ENCODE measurements around the gene P2RY11.

Gene P2RY11

DNA sequence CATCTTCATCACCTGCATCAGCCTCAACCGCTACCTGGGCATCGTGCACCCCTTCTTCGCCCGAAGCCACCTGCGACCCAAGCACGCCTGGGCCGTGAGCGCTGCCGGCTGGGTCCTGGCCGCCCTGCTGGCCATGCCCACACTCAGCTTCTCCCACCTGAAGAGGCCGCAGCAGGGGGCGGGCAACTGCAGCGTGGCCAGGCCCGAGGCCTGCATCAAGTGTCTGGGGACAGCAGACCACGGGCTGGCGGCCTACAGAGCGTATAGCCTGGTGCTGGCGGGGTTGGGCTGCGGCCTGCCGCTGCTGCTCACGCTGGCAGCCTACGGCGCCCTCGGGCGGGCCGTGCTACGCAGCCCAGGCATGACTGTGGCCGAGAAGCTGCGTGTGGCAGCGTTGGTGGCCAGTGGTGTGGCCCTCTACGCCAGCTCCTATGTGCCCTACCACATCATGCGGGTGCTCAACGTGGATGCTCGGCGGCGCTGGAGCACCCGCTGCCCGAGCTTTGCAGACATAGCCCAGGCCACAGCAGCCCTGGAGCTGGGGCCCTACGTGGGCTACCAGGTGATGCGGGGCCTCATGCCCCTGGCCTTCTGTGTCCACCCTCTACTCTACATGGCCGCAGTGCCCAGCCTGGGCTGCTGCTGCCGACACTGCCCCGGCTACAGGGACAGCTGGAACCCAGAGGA, 2.6 kb downstream of the P2RY11 start:
- no peak for DNase-seq (ENCODE audit: low spot score)

DNA sequence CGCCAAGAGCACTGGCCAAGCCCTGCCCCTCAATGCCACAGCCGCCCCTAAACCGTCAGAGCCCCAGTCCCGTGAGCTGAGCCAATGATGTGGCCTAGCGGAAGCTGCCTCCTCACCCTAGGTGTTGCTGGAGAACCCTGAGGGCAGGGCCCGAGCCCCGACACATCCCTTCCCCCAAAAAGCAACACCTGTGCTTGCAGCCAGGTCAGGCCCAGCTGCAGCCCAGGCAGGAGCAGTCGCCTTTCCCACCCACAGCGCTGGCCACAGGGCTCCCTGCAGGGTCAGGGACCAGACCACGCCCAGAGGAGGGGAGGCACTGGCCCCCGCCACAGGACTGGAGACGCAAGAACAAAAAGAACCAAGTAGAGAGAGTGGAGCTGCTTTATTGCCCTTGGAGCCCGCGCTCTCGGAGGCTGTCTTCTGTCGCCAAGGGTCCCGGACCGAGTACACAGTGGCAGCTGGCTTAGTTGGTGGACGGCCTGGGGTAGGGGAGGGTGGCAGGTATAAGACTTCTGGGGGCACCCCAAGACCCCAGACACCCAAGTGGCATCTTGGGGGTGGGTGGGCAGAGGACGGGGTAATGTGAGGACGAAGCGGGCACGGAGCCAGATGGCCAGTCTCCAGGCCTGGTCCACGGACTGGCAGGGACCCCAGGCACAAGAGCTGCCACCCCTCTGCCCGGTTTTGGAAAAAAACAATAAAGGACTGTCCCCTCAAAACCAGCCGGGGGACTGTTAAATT, 3.3 kb downstream of the P2RY11 start:
- DNase-seq (ENCODE audit: low spot score), result no peak

DNA sequence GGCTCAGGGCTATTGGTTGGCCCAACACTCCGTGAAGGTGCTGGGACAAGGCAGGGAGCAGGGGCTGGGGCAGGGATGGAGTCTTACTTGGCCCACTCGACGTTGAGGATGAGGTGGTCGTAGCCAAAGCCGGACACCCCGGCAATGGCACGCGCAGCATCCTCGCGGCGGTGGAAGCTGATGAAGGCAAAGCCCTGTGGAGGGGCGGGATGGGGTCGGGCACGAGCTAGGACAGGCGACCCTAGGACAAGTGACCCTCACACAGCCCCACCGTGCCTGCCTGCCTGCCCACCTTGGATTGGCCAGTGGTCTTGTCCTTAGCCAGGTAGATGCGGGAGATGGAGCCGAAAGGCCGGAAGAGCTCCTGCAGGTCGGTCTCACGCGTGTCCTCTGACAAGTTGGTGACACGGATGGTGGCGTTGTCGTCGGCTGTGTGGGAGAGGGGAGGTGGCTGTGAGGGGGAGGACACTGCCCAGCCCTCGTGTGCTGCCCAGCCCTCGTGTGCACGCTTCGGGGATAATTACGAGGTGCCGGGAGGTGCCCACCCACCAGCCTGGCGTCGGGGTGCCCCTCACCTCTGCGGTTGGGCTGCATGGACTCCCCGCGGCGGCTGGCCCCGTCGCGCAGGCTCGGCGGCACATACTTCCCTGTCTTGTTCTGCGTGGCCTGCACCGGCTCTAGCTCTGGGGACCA, 4.0 kb downstream of the P2RY11 start:
- no peak for DNase-seq (ENCODE audit: low spot score)

DNA sequence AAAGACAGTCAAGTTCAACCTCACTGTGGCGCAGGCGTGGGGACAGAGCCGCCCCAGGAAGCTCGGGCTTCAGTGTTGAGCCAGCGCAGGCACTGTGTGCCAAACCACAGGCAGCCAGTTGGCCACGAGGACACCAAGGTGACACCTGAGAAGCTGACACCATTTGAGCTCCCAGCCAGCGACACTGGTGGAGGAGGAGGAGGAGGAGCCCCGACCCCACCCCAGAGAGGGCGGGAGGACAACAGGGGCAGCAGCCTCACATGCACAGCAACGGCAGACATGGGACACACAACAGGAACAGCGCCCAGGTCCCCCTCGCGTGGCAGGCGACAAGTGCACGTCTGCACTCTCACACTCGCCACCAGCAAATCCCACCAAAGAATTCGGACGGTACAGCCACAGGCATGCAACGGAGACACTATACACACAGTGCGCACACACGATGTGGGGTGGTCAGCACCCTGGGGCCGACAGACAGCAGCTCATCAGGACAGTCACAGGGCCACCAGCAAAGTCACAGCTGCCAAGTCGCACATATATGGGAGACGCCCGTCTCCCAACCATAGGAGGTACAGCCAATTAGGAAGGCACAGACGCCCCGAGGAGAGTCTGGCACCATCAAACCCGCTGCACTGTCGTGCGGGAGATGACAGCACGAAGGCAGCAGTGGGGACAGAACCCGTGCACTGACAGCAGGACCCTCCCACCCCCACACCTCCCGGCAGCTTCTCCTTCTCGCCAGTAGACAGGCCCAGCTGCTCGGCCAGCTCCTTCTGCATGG, 4.8 kb downstream of the P2RY11 start:
- DNase-seq (ENCODE audit: low spot score), result no peak

DNA sequence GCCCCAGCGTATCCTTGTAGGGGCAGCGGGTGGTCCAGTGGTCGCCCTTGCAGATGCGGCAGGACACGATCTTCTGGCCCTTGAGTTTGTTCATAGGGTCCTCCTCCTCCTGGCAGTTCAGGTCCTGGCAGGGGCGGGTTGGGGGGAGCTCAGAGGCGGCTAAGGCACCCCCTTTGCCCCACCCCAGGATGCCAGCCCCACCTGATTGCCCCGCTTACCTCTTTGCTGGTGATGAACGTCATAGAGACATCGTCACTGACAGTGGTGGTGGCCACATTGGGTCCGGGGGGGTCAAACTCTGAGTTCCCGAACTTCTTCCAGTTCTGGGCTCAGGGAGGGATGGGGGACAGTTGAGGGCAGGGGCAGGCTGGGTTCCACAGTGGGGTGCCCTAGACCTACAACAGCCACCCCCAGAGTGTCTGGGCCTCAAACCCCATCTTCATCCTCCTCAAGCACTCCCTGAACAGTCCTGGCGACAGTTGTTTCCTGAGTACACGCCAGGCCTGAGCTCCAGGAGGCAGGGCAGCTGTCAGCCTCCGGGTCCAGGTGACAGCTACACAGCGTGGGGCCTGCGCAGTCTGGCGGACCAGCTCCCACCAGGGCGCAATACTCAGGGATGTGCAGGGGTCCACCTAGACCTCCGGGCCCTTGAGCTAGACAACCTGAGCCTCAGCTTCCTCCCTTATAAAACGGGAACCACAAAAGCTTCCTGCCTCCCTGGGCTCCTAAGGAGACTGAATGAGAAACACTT, 5.5 kb downstream of the P2RY11 start:
- no peak for DNase-seq (ENCODE audit: low spot score)

DNA sequence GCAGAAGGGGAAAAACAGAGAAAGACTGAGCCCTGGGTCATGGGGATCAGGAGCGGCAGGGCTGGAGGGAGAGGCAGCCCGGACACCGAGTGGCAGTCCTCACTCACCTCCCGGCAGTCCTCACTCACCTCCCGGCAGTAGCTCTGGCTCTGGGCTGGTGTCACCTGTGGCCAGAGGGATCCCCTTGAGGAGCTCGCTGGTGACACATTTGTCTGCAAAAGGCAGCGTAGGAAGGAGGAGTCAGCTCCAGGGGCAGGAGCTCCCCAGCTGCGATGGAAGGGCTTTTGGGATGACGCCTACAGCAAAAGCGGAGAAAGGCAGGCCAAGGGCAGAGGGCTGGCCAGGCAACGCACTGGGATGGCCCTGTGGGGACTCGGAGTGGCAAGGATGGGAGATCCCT, 7.5 kb downstream of the P2RY11 start:
- DNase-seq (ENCODE audit: low spot score), result no peak

DNA sequence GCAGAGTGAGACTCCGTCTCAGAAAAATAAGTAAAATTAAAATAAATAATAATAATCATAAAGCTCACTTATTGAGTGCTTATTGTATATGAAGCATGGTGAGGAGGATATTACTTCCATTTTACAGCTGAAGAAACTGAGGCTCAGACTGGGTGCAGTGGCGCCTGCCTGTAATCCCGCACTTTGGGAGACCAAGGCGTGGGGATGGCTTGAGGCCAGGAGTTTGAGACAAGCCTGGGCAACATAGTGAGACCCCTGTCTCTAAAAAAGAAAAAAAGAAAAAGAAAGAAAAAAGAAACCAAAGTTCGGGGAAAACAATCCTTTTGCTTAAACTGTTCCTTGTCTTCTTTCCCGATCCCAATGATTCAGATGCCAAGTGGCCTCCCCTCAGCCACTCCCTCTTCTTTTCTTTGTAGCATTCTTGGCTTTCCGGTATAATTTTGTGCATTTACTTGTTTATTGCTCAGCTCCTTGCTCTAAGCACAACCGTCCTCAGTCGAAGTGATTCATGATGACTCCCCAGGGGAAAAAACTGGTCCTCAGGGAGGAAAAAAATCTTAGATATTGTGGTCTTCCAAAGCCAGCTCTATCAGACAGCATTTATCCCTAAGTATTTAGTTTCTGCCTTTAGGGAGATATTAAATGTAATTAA, 9.2 kb downstream of the P2RY11 start:
- DNase-seq (ENCODE audit: low spot score), result peak; percentile 26

DNA sequence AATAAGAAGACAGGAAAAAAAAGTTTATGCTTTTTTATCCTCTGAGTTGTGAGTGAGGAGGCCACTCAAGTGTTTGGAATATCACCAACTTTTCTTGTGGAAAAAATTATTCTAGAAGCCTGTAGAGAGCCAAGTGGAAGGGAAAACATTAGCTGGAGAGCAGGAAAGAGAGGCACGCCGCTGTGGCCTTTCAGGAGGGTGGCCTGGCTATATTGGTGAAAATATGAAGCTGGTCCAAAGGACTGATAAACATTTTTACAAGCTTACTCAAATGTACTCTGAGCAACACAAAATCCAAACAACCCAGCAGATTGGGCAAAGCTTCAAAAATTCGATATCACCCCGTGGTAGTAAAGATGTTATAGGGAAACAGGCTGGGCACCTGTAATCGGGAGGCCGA, 10.6 kb downstream of the P2RY11 start:
- no peak for DNase-seq (ENCODE audit: low spot score)

DNA sequence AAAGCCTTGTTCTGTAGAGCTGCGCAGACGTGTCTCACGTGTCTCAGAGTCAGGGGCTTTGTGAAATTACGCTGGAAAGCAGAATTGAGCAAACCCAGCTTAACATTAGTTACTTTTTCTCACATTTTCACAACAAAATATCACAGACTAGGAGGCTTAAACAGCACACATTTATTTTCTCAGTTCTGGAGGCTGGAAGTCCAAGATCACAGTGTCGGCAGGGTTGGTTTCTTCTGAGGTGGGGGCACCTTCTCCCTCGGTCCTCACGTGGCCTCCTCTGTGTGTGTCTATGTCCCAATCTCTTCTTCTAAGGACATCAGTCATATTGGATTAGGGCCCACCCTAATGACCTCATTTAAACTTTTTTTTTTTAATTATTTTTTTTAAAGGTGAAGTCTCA, 12.9 kb downstream of the P2RY11 start:
- no peak for DNase-seq (ENCODE audit: low spot score)

DNA sequence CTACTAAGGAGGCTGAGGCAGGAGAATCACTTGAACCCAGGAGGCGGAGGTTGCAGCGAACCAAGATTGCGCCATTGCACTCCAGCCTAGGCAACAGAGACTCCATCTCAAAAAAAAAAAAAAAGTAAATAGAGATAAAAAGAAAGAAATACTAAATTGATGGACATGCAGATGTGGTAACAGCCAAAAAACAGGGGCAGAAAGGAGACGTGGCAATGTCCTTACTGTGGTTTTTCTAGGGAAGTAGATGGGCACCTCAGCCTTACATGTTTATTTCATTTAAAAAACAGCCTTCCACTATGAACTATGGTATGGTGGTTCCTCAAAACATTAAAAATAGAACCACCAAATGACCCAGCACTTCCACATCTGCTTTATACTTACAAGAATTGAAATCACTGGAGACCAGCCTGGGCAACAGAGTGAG, 14.7 kb downstream of the P2RY11 start:
- DNase-seq (ENCODE audit: low spot score), result no peak

DNA sequence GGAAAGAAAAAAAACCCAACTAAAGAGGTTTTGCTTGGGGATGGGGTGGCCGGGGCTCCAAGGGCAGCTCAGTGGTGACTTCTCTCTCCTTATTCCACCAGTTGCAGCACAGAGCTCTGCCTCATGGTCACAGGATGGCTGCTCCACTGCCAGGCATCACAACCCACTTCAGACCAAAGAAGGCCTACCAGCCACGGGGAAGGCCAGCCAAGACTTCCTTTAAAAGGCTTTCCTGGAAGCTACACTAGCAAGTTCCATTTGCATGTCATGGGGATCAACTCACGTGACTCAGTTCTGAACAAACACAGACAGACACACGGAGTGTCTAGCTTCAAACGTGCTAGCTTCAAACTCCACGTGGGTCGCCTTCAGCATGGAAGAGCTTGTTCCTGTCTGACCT, 21.4 kb downstream of the P2RY11 start:
- DNase-seq (ENCODE audit: low spot score), result no peak

DNA sequence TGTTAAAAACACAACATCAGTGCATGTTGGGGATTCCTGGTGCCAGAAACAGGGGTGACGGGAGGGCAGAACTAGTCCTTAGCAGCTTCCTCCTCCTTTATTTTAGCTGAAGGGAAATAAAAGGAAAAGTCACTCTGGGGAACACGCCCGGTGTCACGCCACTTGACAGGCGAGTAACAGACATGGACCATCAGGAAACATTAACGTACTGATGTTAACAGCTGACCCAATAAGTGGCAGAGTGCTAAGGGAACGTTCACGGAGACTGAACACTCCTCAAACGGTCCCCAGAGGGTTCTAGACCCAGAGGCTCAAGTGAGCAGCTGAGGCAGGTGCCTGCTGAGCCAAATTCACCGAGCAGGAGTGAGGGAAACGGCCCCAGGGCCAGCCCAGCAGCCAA, 22.1 kb downstream of the P2RY11 start:
- DNase-seq (ENCODE audit: low spot score), result no peak

DNA sequence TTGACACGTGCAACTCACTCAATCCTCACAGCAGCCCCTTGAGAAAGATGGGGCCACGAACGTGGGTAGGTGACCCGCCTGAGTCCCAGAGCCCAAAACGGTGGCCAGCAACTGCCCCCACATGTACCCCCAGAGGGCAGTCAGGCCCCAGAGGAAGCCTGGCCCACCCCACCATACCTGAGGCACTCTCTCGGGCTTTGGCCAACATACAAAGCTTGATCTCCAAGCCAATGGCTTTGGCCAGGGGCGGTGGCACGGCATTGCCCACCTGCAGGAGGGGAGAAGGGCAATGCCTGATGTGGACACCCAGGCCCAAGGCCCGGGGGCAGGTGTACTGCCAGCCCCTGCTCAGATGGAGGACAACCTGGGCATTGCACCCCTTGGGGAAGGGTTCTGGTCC, 22.5 kb downstream of the P2RY11 start:
- no peak for DNase-seq (ENCODE audit: low spot score)

DNA sequence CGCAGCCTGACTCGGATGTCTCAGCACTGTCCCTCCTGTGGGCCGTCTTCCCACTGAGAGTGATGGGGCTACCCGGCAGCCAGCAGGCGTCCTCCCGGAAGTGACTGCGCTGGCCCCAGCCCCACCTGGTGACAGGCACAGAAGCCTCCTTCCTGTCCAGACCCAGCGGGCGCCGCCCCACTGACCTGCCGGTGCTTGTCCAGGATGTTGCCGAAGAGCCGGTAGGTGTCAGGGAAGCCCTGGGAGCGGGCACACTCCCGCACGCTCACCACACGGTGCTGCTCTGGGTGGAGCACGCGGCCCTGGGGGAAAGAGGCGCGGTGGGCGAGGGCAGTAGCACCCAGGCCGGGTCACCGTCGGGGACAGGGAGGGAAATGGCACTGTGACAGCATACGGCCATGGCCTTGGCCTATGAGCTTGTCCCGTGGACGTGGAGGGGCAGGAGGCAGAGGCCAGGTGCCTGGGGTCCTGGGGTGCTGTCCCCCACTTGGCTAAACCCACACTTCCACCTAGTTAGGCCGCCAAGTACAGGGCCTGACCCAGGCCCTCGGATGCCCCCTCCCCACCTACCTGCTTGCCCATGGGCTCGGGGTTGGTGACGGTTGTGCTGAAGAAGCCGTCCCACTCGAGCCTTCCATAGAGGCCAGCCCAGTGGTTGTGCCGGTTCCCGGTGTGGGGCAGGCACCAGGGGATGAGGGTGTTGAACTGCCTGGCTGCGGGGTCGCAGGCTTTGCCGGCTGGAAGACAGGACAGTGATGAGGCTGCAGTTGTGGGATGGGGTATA, 24.2 kb downstream of the P2RY11 start:
- DNase-seq (ENCODE audit: low spot score), result no peak

DNA sequence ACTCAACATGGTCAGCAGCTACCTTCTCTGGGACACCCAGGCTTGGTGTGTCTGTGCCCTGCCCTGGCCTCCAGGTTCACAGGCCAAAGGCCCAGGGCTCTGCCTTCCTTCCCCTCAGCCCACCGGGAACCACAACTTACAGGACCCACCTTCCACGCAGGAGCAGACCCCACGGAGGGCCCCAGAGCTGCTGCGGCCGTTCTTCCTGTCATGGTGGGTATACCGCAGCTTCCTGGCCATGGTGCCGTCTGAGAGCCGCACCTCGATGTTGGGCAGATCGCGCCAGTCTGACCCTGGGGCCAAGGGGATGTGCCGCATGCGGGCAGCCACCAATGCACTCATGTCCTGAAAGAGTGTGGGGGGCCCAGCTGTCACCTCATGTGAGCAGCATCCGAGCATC, 25.4 kb downstream of the P2RY11 start:
- no peak for DNase-seq (ENCODE audit: low spot score)

DNA sequence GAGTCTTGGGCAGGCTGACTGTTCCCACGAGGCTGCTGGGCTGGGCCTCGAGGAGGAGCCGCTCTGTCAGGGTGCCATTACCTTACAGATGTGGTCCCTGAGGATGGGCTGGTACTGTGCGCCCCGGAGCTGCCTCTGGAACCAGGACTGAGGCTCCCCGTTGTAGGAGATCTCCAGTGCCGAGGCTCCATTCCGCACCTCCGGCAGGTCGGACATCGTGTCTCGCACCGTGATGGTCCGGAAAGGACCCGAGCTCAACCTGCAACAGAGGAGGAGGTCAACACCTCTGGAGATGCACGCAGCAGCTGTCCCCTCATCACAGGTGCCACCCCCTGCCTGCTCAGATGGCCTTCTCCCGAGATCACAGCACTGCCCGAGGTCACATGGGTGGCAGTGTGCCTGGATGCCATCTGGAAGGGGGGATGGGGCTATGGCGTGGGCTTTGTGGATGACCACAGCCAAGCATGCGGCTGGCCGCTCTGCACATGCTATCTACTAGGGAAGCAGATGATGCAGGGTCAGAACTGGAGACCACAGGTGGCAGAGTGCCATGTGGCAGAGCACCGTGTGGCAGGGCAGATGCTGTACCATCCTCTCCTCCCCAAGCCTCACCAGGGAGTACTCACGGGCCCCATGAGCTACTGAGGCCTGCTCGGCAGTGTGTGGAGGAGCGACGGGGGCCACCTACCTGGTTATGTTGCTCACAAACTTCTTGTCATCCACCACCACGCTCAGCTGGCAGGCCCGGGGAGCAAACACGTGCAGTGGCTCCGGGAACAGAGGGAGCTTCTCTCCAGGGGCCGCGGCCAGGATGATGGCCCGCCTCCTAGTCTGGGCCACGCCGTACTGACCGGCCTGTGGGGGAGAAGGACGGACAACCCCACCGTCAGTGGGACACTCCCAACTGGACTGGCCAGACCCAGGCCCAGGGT, 26.5 kb downstream of the P2RY11 start:
- no peak for DNase-seq (ENCODE audit: low spot score)

DNA sequence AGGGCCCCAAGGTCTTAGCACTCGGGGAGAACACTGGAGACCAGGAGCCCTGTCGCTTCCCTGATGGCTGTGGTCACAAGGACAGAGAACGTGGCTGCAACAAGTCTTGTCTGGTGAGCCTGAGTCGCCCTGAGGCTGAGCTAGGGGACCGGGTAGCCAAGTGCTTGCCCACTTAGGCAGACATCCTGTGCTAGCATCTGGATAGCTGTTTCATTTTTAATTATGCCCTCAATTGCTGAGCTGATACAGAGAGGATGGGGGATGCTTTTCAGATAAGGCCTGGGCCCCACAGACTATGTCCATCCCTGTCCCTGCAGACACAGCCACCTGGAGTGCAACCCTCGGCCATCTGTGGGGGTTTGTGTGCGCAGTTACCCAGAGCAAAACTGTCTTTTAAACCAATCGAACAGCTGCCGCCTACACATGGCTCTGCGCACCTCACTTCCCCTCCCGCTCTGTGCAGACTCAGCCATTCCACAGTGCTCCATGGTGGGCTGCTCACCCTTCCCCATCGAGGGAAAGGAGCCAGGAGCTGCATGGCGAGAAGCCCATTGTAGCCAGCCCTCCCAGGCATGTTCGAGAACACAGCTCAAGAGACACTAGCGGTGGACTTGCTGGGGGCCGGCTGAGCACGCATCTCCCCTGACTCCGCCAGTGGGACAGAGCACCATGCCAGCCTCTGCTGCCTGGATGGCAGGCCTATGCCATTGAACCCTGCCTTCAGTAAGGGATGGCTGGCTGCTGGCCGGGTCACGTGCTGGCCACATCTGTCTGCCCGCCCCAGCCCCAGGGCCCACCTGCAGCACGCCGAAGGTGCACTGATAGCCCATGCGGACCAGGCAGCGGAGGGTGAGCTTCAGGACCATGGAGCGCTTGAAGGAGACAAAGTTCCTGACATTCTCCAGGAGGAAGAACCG, 27.6 kb downstream of the P2RY11 start:
- no peak for DNase-seq (ENCODE audit: low spot score)

DNA sequence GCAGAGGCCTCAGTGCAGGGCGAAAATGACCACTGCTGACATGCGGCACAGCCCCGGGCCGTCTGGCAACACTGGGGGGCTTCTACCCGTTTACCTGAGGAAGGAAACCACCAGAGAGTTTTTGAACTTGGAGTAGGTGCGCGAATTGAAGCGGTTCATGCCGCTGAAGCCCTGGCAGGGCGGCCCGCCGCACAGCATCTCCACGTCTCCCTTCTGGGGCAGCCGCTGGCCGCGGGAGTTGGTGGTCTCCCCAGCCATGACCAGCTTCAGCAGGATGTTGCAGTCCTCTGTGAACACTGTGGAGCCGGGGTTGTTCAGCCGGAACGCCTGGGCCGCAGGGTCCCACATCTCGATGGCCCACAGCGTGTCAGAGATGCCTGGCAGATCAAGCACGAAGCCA, 28.5 kb downstream of the P2RY11 start:
- no peak for DNase-seq (ENCODE audit: low spot score)

Data from SW480 (cell line).